ENCODE measurements around the gene TBC1D9B.

The TBC1D9B gene

DNA sequence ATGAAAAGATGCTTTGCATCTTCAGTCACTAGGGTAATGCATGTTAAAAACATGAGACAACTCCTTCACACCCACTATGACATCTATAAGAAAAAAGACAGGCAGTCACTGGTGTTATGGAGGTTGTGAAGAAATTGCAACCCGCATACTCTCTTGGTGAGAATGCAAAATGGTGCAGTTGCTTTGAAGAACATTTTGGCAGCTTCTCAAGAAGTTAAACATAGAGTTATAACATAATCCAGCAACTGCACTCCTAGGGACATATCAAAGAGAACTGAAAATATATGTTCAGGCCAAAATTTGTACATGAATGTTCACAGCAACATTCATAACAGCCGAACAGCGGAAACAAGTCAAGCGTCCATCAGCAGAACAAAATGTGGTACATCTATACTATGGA is 46.3 kb upstream of the TBC1D9B start:
- Histone ChIP-seq H3K9ac (ENCODE audit: low read length) (no peak overlapping the region), H3K27ac (ENCODE audit: low read length) (no peak overlapping the region), H3K79me2 (ENCODE audit: low read length) (no peaks in the 10 kb centered on the region), H3K4me2 (ENCODE audit: low read length) (no peak overlapping the region), H3K4me3 (ENCODE audit: low read length) (no peak overlapping the region), H3K36me3 (replicated peaks; ENCODE audit: low read depth, low read length) (no peaks in the 10 kb centered on the region), H2AFZ (ENCODE audit: low read depth, low read length) (no peak overlapping the region), H3K9me3 (ENCODE audit: insufficient read depth, low read length) (no peaks in the 10 kb centered on the region; the same call in 1 of the 2 replicates), H3K27me3 (ENCODE audit: low read depth, low read length) (no peaks in the 10 kb centered on the region), H3K4me1 (ENCODE audit: low read length) (no peaks in the 10 kb centered on the region), H4K20me1 (ENCODE audit: insufficient read depth, low read length) (no peaks in the 10 kb centered on the region)
- TF ChIP-seq, protein P1, sequence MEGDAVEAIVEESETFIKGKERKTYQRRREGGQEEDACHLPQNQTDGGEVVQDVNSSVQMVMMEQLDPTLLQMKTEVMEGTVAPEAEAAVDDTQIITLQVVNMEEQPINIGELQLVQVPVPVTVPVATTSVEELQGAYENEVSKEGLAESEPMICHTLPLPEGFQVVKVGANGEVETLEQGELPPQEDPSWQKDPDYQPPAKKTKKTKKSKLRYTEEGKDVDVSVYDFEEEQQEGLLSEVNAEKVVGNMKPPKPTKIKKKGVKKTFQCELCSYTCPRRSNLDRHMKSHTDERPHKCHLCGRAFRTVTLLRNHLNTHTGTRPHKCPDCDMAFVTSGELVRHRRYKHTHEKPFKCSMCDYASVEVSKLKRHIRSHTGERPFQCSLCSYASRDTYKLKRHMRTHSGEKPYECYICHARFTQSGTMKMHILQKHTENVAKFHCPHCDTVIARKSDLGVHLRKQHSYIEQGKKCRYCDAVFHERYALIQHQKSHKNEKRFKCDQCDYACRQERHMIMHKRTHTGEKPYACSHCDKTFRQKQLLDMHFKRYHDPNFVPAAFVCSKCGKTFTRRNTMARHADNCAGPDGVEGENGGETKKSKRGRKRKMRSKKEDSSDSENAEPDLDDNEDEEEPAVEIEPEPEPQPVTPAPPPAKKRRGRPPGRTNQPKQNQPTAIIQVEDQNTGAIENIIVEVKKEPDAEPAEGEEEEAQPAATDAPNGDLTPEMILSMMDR (IDR thresholded peaks at IDR 0.05; ENCODE audit: low read depth, low read length) = no peak
- no peak for TF ChIP-seq EZH2phosphoT487 (IDR thresholded peaks at IDR 0.05; ENCODE audit: low read depth)

DNA sequence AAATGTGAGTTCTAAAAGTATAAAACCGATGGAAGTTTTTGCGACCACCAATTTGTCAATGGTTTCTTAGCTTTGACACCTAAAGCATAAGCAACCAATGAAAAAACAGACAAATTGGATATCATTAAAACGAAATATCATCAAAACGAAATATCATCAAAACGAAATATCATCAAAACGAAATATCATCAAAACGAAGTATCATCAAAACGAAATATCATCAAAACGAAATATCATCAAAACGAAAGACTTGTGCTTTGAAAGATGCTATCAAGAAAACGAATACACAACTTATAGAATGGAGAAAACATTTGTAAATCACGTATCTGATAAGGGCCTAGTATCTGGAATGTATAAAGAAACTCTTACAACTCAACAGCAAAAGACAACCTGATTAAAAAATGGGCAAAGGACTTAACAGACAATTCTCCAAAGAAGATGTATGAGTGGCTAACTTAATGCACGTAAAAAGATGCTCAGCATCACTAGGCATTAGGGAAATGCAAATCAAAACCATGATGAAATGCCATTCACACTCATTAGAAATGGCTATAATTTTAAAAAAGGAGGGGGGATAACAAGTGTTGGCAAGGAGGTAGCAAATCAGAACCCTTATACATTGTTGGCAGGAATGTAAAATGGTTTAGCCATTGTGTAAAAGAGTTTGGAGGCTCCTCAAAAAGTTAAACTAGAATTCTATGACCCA is 29.4 kb upstream of the TBC1D9B start:
- no peaks in the 10 kb centered on the region for H3K79me2 ChIP-seq (ENCODE audit: low read length)

DNA sequence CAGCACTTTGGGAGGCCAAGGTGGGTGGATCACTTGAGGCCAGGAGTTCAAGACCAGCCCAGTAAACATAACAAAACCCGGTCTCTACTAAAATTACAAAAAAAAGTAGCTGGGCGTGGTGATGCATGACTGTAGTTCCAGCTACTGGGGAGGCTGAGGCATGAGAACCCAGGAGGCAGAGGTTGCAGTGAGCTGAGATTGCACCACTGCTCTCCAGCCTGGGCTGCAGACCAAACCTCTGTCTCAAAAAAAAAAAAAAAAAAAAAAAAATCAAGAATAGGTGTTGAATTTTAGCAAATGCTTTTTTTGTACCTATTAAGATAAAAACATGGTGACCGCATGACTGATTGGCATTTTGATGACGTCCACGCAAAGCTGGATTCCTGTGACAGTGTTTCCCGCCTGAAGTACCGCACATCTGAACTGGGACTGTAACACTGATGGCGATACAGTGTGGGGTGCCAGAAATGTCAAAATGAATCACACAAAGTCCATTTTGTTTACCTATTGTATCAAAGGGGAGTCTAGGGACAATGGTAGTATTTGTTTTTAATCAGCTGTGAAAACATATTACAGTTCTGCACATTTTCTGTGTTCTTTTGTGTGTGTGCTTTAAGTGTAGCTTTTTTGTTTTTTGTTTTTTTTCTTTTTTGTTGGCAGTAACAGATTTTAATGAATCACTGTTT is 23.2 kb upstream of the TBC1D9B start:
- H2AFZ ChIP-seq (ENCODE audit: low read depth, low read length) = no peak overlapping the region
- H3K4me1 ChIP-seq (ENCODE audit: low read length) = peaks cover 4% of the 10 kb centered on the region; the same call in 1 of the 2 replicates
- H3K9ac ChIP-seq (ENCODE audit: low read length) = no peak overlapping the region
- H3K27me3 ChIP-seq (ENCODE audit: low read depth, low read length) = no peaks in the 10 kb centered on the region
- no peaks in the 10 kb centered on the region for H3K36me3 ChIP-seq (replicated peaks; ENCODE audit: low read depth, low read length)
- H3K79me2 ChIP-seq (ENCODE audit: low read length) = no peaks in the 10 kb centered on the region
- H3K9me3 ChIP-seq (ENCODE audit: insufficient read depth, low read length) = no peaks in the 10 kb centered on the region
- no peak overlapping the region for H3K4me2 ChIP-seq (ENCODE audit: low read length)
- no peaks in the 10 kb centered on the region for H4K20me1 ChIP-seq (ENCODE audit: insufficient read depth, low read length)
- no peak for TF ChIP-seq EZH2phosphoT487 (IDR thresholded peaks at IDR 0.05; ENCODE audit: low read depth)
- TF ChIP-seq, protein P1 (IDR thresholded peaks at IDR 0.05; ENCODE audit: low read depth, low read length) = no peak
- H3K27ac ChIP-seq (ENCODE audit: low read length) = no peak overlapping the region
- no peak overlapping the region for H3K4me3 ChIP-seq (ENCODE audit: low read length)

More for the DNA sequence above, 29.4 kb upstream of the TBC1D9B start:
- no peaks in the 10 kb centered on the region for H3K27me3 ChIP-seq (ENCODE audit: low read depth, low read length)
- no peak overlapping the region for H3K9ac ChIP-seq (ENCODE audit: low read length)
- 0 out of 2 replicates have a peak, but pooled peaks cover 6% of the 10 kb centered on the region for H3K9me3 ChIP-seq (ENCODE audit: insufficient read depth, low read length)
- no peak overlapping the region for H3K4me2 ChIP-seq (ENCODE audit: low read length)
- H4K20me1 ChIP-seq (ENCODE audit: insufficient read depth, low read length) = no peaks in the 10 kb centered on the region
- no peak overlapping the region for H2AFZ ChIP-seq (ENCODE audit: low read depth, low read length)
- H3K36me3 ChIP-seq (replicated peaks; ENCODE audit: low read depth, low read length) = no peaks in the 10 kb centered on the region
- no peak overlapping the region for H3K4me3 ChIP-seq (ENCODE audit: low read length)
- H3K27ac ChIP-seq (ENCODE audit: low read length) = no peak overlapping the region
- TF ChIP-seq EZH2phosphoT487 (IDR thresholded peaks at IDR 0.05; ENCODE audit: low read depth) = no peak
- TF ChIP-seq, protein P1 (IDR thresholded peaks at IDR 0.05; ENCODE audit: low read depth, low read length) = no peak
- H3K4me1 ChIP-seq (ENCODE audit: low read length) = peaks cover 14% of the 10 kb centered on the region

DNA sequence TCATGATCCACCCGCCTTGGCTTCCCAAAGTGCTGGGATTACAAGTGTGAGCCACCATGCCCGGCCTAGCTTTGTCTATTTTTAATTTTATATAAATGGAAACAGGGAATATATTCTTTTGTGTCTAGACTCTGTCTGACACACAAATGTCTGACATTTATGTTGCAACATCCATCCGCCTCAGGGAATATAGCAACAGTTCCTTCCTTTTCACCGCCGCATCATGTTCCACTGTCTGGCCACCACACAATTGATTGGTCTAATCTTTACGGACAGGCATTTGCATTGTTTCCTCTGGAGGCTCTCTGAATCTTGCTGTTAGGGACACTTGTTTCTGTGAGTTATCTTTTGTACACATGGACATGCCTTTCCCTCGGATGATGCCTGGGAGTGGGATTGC is 20.1 kb upstream of the TBC1D9B start:
- H3K27ac ChIP-seq (ENCODE audit: low read length) = no peak overlapping the region
- H2AFZ ChIP-seq (ENCODE audit: low read depth, low read length) = no peak overlapping the region
- H3K36me3 ChIP-seq (replicated peaks; ENCODE audit: low read depth, low read length) = peaks cover 3% of the 10 kb centered on the region
- no peak overlapping the region for H3K9ac ChIP-seq (ENCODE audit: low read length)
- TF ChIP-seq, protein P1 (IDR thresholded peaks at IDR 0.05; ENCODE audit: low read depth, low read length) = no peak
- no peak for TF ChIP-seq EZH2phosphoT487 (IDR thresholded peaks at IDR 0.05; ENCODE audit: low read depth)
- no peaks in the 10 kb centered on the region for H4K20me1 ChIP-seq (ENCODE audit: insufficient read depth, low read length)
- no peak overlapping the region for H3K4me3 ChIP-seq (ENCODE audit: low read length)
- H3K79me2 ChIP-seq (ENCODE audit: low read length) = no peaks in the 10 kb centered on the region
- H3K27me3 ChIP-seq (ENCODE audit: low read depth, low read length) = no peaks in the 10 kb centered on the region
- H3K9me3 ChIP-seq (ENCODE audit: insufficient read depth, low read length) = 0 out of 2 replicates have a peak, but pooled peaks cover 3% of the 10 kb centered on the region
- peaks cover 16% of the 10 kb centered on the region for H3K4me1 ChIP-seq (ENCODE audit: low read length)
- no peak overlapping the region for H3K4me2 ChIP-seq (ENCODE audit: low read length)
